Measurements from ENCODE around the gene RAB40B. TPM values are rescaled to one million over a fixed set of nuclear protein-coding genes. Genes with fewer than 3 reads are reported as not detected.
A peak's percentile ranks its signal among the peaks of the same experiment; 100 is the strongest.

RAB40B gene
- total and polyA plus RNA-seq, 2 donors (not counting 1 experiment from before 2014, with no cell fraction given): 4.7 to 8.0 TPM

DNA sequence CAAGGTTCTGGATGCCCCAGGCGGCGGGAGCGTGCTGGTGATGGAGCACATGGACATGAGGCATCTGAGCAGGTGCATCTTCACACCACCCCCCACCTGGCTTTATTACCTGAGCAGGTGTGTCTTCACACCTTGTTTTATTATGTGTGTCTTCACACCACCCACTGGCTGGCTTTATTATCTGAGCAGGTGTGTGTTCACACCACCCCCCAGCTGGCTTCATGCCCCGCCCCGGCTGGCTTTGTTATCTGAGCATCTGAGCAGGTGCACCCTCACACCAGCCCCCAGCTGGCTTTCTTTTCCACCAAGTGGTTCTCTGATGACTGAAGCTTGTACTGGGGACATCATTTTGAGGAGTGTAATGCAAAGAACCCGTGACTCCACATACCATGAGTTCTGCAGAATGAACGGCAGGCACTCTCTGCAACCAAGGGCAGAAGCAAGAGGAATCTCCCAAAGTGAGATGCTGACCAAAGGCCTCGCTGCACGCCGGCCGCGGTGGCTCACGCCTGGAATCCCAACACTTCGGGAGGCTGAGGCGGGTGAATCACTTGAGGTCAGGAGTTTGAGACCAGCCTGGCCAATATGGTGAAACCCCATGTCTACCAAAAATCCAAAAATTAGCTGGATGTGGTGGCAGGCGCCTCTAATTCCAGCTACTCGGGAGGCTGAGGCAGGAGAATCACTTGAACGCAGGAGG is 20.6 kb upstream of the RAB40B start:
- Histone ChIP-seq H2AFZ (ENCODE audit: insufficient read depth, low read depth, low read length, poor library complexity, severe bottlenecking) (no peak overlapping the region), H3K4me2 (replicated peaks; ENCODE audit: low read depth, low read length, poor library complexity, severe bottlenecking) (no peak overlapping the region), H3K9ac (ENCODE audit: low read length) (no peak overlapping the region), H3K36me3 (replicated peaks in 1 of 2; ENCODE audit: control extremely low read depth in 1 of 2, control insufficient read depth in 1 of 2, extremely low read depth in 1 of 2, insufficient read depth in 2 of 2, low read length in 1 of 2) (peaks cover 0 to 28% of the 10 kb centered on the region in 2 experiments), H3K27ac (ENCODE audit: low read length in 2 of 2) (no peak overlapping the region), H3K27me3 (replicated peaks in 1 of 4; ENCODE audit: control extremely low read depth in 1 of 4, control insufficient read depth in 3 of 4, insufficient read depth in 4 of 4, low read length in 3 of 4) (no peaks in the 10 kb centered on the region), H3K79me2 (ENCODE audit: control insufficient read depth, insufficient read depth, low read length) (peaks cover 14% of the 10 kb centered on the region), H3K9me3 (ENCODE audit: control extremely low read depth in 1 of 3, control insufficient read depth in 2 of 3, insufficient read depth in 1 of 3, low read length in 2 of 3) (no peaks in the 10 kb centered on the region), H3K4me1 (ENCODE audit: control insufficient read depth in 2 of 2, insufficient read depth in 2 of 2, low read length in 2 of 2) (peaks cover 16 to 21% of the 10 kb centered on the region in 2 donors), H4K20me1 (ENCODE audit: control insufficient read depth, insufficient read depth, low read length, poor library complexity, severe bottlenecking) (peaks cover 17% of the 10 kb centered on the region), H3K4me3 (ENCODE audit: control extremely low read depth in 1 of 5, extremely low read depth in 1 of 5, insufficient read depth in 1 of 5, low read depth in 2 of 5, low read length in 4 of 5) (no peak overlapping the region)
- Mint-ChIP-seq H3K4me3 (peak overlapping the region; percentile 96), H3K9me3 (ENCODE audit: insufficient read depth) (no peaks in the 10 kb centered on the region), H3K27me3 (no peaks in the 10 kb centered on the region), H3K4me1 (peaks cover 22% of the 10 kb centered on the region), H3K27ac (no peak overlapping the region)
- ATAC-seq (ENCODE audit: low read depth) (no peak), DNase-seq (no peak)
- CTCF ChIA-PET: no interaction called here
- POLR2A ChIA-PET: no interaction called here
- intact Hi-C loops (cut with micrococcal nuclease): no loop called here
- WGBS (ENCODE audit: insufficient coverage): 97% methylated on average over 16 of the region's 18 CpGs
- TF ChIP-seq EZH2 (IDR thresholded peaks at IDR 0.05; ENCODE audit: borderline replicate concordance, insufficient read depth, low read depth, low read length, poor library complexity, severe bottlenecking): no peak
- TF ChIP-seq, protein P1, sequence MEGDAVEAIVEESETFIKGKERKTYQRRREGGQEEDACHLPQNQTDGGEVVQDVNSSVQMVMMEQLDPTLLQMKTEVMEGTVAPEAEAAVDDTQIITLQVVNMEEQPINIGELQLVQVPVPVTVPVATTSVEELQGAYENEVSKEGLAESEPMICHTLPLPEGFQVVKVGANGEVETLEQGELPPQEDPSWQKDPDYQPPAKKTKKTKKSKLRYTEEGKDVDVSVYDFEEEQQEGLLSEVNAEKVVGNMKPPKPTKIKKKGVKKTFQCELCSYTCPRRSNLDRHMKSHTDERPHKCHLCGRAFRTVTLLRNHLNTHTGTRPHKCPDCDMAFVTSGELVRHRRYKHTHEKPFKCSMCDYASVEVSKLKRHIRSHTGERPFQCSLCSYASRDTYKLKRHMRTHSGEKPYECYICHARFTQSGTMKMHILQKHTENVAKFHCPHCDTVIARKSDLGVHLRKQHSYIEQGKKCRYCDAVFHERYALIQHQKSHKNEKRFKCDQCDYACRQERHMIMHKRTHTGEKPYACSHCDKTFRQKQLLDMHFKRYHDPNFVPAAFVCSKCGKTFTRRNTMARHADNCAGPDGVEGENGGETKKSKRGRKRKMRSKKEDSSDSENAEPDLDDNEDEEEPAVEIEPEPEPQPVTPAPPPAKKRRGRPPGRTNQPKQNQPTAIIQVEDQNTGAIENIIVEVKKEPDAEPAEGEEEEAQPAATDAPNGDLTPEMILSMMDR (IDR thresholded peaks at IDR 0.05): no peak

Measured in B cell (primary cell).